ENCODE data around the gene ZNF462. TPM values are rescaled to one million over a fixed set of nuclear protein-coding genes. Genes with fewer than 3 reads are reported as not detected.

Gene ZNF462
- total RNA-seq, 1 donor from 2014 or later, result 38.8 TPM

- DNase-seq (ENCODE audit: low spot score), result no peak
- intact Hi-C loops (cut with DNase I), result no loop called here
Observed at GRCh38 chr9:107033966-107034365, 171.0 kb downstream of the ZNF462 start.

- no peak for DNase-seq (ENCODE audit: low spot score)
- intact Hi-C loops (cut with DNase I), result no loop called here
Observed at GRCh38 chr9:107034831-107035230, 171.9 kb downstream of the ZNF462 start.

GRCh38 chr9:107036367-107036766, 173.4 kb downstream of the ZNF462 start:
- intact Hi-C loops (cut with DNase I), result no loop called here

GRCh38 chr9:107039542-107039941, 176.6 kb downstream of the ZNF462 start:
- intact Hi-C loops (cut with DNase I), result no loop called here
- no peak for DNase-seq (ENCODE audit: low spot score)

More at GRCh38 chr9:107036367-107036766, 173.4 kb downstream of the ZNF462 start:
- DNase-seq (ENCODE audit: low spot score), result no peak

GRCh38 chr9:107042606-107043005, 179.6 kb downstream of the ZNF462 start:
- no peak for DNase-seq (ENCODE audit: low spot score)
- intact Hi-C loops (cut with DNase I), result no loop called here

- intact Hi-C loops (cut with DNase I), result no loop called here
Observed at GRCh38 chr9:107043886-107044285, 180.9 kb downstream of the ZNF462 start.

GRCh38 chr9:107044872-107045271, 181.9 kb downstream of the ZNF462 start:
- intact Hi-C loops (cut with DNase I), result no loop called here
- no peak for DNase-seq (ENCODE audit: low spot score)

More at GRCh38 chr9:107043886-107044285, 180.9 kb downstream of the ZNF462 start:
- DNase-seq (ENCODE audit: low spot score), result no peak

GRCh38 chr9:107046692-107047091, 183.7 kb downstream of the ZNF462 start:
- intact Hi-C loops (cut with DNase I), result no loop called here
- DNase-seq (ENCODE audit: low spot score), result no peak

- intact Hi-C loops (cut with DNase I), result no loop called here
- DNase-seq (ENCODE audit: low spot score), result no peak
Observed at GRCh38 chr9:107049046-107049802, 186.3 kb downstream of the ZNF462 start.

- intact Hi-C loops (cut with DNase I), result no loop called here
- no peak for DNase-seq (ENCODE audit: low spot score)
Observed at GRCh38 chr9:107049803-107050184, 186.8 kb downstream of the ZNF462 start.

GRCh38 chr9:107051392-107051791, 188.4 kb downstream of the ZNF462 start:
- DNase-seq (ENCODE audit: low spot score), result no peak
- intact Hi-C loops (cut with DNase I), result no loop called here

- intact Hi-C loops (cut with DNase I), result no loop called here
- DNase-seq (ENCODE audit: low spot score), result no peak
Observed at GRCh38 chr9:107054146-107054545, 191.2 kb downstream of the ZNF462 start.

- intact Hi-C loops (cut with DNase I), result no loop called here
- no peak for DNase-seq (ENCODE audit: low spot score)
Observed at GRCh38 chr9:107059220-107059619, 196.3 kb downstream of the ZNF462 start.

- DNase-seq (ENCODE audit: low spot score), result no peak
- intact Hi-C loops (cut with DNase I), result no loop called here
Observed at GRCh38 chr9:107060062-107060461, 197.1 kb downstream of the ZNF462 start.
